ENCODE measurements around the gene IL3RA. TPM values are rescaled to one million over a fixed set of nuclear protein-coding genes. Genes with fewer than 3 reads are reported as not detected.

IL3RA gene
- total RNA-seq, 1 experiment from 2014 or later, result 0.26 TPM

GRCh38 chrX:1378306-1378759 is 41.7 kb downstream of the IL3RA start:
- peaks cover 3% of the 10 kb centered on the region; the same call in 1 of the 2 replicates for H3K36me3 Mint-ChIP-seq
- peaks cover 8% of the 10 kb centered on the region for H3K4me1 Mint-ChIP-seq
- H3K27me3 Mint-ChIP-seq (ENCODE audit: low read depth), result no peaks in the 10 kb centered on the region
- no peak for TF ChIP-seq ZNF396 (CRISPR knock-in tag; IDR thresholded peaks at IDR 0.05; ENCODE audit: borderline replicate concordance)
- TF ChIP-seq ZNF671 (CRISPR knock-in tag; IDR thresholded peaks at IDR 0.05), result no peak
- no peak for TF ChIP-seq ZNF281 (CRISPR knock-in tag; IDR thresholded peaks at IDR 0.05)
- TF ChIP-seq, protein P1, sequence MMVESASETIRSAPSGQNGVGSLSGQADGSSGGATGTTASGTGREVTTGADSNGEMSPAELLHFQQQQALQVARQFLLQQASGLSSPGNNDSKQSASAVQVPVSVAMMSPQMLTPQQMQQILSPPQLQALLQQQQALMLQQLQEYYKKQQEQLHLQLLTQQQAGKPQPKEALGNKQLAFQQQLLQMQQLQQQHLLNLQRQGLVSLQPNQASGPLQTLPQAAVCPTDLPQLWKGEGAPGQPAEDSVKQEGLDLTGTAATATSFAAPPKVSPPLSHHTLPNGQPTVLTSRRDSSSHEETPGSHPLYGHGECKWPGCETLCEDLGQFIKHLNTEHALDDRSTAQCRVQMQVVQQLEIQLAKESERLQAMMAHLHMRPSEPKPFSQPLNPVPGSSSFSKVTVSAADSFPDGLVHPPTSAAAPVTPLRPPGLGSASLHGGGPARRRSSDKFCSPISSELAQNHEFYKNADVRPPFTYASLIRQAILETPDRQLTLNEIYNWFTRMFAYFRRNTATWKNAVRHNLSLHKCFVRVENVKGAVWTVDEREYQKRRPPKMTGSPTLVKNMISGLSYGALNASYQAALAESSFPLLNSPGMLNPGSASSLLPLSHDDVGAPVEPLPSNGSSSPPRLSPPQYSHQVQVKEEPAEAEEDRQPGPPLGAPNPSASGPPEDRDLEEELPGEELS (CRISPR knock-in tag; IDR thresholded peaks at IDR 0.05), result no peak
- no peak for TF ChIP-seq ZNF425 (CRISPR knock-in tag; conservative IDR thresholded peaks at IDR 0.05)
- TF ChIP-seq ELF4 (CRISPR knock-in tag; IDR thresholded peaks at IDR 0.05; ENCODE audit: low read depth), result no peak
- TF ChIP-seq, protein P2, sequence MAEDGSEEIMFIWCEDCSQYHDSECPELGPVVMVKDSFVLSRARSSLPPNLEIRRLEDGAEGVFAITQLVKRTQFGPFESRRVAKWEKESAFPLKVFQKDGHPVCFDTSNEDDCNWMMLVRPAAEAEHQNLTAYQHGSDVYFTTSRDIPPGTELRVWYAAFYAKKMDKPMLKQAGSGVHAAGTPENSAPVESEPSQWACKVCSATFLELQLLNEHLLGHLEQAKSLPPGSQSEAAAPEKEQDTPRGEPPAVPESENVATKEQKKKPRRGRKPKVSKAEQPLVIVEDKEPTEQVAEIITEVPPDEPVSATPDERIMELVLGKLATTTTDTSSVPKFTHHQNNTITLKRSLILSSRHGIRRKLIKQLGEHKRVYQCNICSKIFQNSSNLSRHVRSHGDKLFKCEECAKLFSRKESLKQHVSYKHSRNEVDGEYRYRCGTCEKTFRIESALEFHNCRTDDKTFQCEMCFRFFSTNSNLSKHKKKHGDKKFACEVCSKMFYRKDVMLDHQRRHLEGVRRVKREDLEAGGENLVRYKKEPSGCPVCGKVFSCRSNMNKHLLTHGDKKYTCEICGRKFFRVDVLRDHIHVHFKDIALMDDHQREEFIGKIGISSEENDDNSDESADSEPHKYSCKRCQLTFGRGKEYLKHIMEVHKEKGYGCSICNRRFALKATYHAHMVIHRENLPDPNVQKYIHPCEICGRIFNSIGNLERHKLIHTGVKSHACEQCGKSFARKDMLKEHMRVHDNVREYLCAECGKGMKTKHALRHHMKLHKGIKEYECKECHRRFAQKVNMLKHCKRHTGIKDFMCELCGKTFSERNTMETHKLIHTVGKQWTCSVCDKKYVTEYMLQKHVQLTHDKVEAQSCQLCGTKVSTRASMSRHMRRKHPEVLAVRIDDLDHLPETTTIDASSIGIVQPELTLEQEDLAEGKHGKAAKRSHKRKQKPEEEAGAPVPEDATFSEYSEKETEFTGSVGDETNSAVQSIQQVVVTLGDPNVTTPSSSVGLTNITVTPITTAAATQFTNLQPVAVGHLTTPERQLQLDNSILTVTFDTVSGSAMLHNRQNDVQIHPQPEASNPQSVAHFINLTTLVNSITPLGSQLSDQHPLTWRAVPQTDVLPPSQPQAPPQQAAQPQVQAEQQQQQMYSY (CRISPR knock-in tag; IDR thresholded peaks at IDR 0.05), result no peak
- TF ChIP-seq, protein P3, sequence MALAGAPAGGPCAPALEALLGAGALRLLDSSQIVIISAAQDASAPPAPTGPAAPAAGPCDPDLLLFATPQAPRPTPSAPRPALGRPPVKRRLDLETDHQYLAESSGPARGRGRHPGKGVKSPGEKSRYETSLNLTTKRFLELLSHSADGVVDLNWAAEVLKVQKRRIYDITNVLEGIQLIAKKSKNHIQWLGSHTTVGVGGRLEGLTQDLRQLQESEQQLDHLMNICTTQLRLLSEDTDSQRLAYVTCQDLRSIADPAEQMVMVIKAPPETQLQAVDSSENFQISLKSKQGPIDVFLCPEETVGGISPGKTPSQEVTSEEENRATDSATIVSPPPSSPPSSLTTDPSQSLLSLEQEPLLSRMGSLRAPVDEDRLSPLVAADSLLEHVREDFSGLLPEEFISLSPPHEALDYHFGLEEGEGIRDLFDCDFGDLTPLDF (CRISPR knock-in tag; IDR thresholded peaks at IDR 0.05), result no peak
- TF ChIP-seq ZBTB21 (CRISPR knock-in tag; IDR thresholded peaks at IDR 0.05; ENCODE audit: borderline replicate concordance), result no peak
- no peak for TF ChIP-seq EMX1 (CRISPR knock-in tag; IDR thresholded peaks at IDR 0.05)
- TF ChIP-seq USF2 (CRISPR knock-in tag; IDR thresholded peaks at IDR 0.05), result no peak
- no peak for TF ChIP-seq KAT7 (CRISPR knock-in tag; IDR thresholded peaks at IDR 0.05; ENCODE audit: borderline replicate concordance)
- TF ChIP-seq GRHL2 (CRISPR knock-in tag; IDR thresholded peaks at IDR 0.05; ENCODE audit: insufficient replicate concordance, severe bottlenecking), result no peak
- no peak for TF ChIP-seq TCF7 (CRISPR knock-in tag; IDR thresholded peaks at IDR 0.05; ENCODE audit: low read depth)
- no peak for TF ChIP-seq MAX (CRISPR knock-in tag; IDR thresholded peaks at IDR 0.05)
- no peak for TF ChIP-seq HMGA2 (CRISPR knock-in tag; IDR thresholded peaks at IDR 0.05)
- TF ChIP-seq ZSCAN18 (CRISPR knock-in tag; IDR thresholded peaks at IDR 0.05), result no peak
- TF ChIP-seq ZNF219 (CRISPR knock-in tag; IDR thresholded peaks at IDR 0.05; ENCODE audit: borderline replicate concordance), result no peak
- TF ChIP-seq GABPB1 (CRISPR knock-in tag; IDR thresholded peaks at IDR 0.05), result no peak
- no peak for TF ChIP-seq NR2C2 (CRISPR knock-in tag; IDR thresholded peaks at IDR 0.05)
- POLR2A ChIA-PET, result no interaction called here
- no peak for ATAC-seq
- CTCF ChIA-PET, result no interaction called here
- no peaks in the 10 kb centered on the region for H3K9me3 Mint-ChIP-seq
- DNase-seq (ENCODE audit: low spot score), result no peak
- H3K27ac Mint-ChIP-seq, result no peak overlapping the region
- H3K4me3 Mint-ChIP-seq, result no peak overlapping the region
